GM12892 (cell line): ENCODE results near the gene RXRA.

Source experiments
- POLR2A ChIP-seq: IDR thresholded peaks from 2 replicates; pipeline ENCODE4 v1.6.1; 2011; ENCODE audit warnings: low read depth, low read length, control low read depth
- POLR2AphosphoS5 ChIP-seq: IDR thresholded peaks from 2 replicates; pipeline ENCODE4 v1.6.1; 2011; ENCODE audit warnings: low read depth, low read length, control low read depth
- TAF1 ChIP-seq: IDR thresholded peaks from 2 replicates; pipeline ENCODE4 v1.6.1; 2011; ENCODE audit warnings: low read depth, mild to moderate bottlenecking, control low read depth, low read length, borderline replicate concordance

GRCh38 chr9:134384811-134385479 lies 58.7 kb downstream of the RXRA start:
- TF ChIP-seq TAF1: no peak
- TF ChIP-seq POLR2AphosphoS5: no peak
- TF ChIP-seq POLR2A: no peak
